GM12872 (cell line): Measurements from ENCODE around the gene OR1E2.

Source experiments
- CTCF ChIP-seq: IDR thresholded peaks from 3 replicates; pipeline ENCODE4 v1.5.1; 2011; ENCODE audit warnings: low read depth, mild to moderate bottlenecking, low read length, moderate library complexity; ENCODE audit not compliant: insufficient read depth

OR1E2 gene

GRCh38 chr17:3433741-3434140 lies at the start of gene OR1E2:
Gene OR1E2, minus strand, starts transcription at chr17:3433841. Its CDS starts 0 bp downstream, at chr17:3433841.
- TF ChIP-seq CTCF, result no peak

GRCh38 chr17:3482852-3483251 lies 49.2 kb upstream of the OR1E2 start:
- TF ChIP-seq CTCF, result no peak

GRCh38 chr17:3479988-3480387 lies 46.3 kb upstream of the OR1E2 start:
- no peak for TF ChIP-seq CTCF

GRCh38 chr17:3475812-3476610 lies 42.4 kb upstream of the OR1E2 start, which contains the start of gene ASPA:
Gene ASPA, plus strand, starts transcription at chr17:3475997. Its CDS starts 163 bp downstream, at chr17:3476160.
- no peak for TF ChIP-seq CTCF

- TF ChIP-seq CTCF, result no peak
Observed at GRCh38 chr17:3475251-3475685, 41.6 kb upstream of the OR1E2 start.

GRCh38 chr17:3474212-3474611 lies 40.6 kb upstream of the OR1E2 start:
- TF ChIP-seq CTCF, result no peak

GRCh38 chr17:3472137-3472536 lies 38.5 kb upstream of the OR1E2 start:
- no peak for TF ChIP-seq CTCF
